ENCODE data around the gene PRKG1.

The PRKG1 gene

DNA sequence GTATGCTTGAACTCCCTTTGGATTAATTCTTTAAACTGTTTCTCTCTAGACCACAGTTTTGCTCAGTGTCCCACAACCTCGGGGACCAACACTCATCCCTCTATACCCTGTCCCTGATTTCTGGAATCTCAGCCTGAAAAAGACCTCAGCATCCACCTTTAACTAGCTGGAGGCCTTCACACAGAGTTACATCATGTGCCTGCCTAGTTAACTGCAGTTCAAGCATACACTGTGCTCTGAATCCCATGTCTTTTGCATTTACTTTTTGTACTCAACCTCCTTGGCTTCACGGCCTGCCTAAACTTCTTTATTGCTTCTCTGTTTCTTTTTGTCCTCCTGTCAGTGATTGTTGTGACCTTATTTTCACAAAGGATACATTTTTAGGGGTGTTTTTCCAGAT, 66.7 kb downstream of the PRKG1 start:
- Histone ChIP-seq H3K79me2 (ENCODE audit: control insufficient read depth, insufficient read depth, low read length, poor library complexity) (no peaks in the 10 kb centered on the region), H2BK12ac (ENCODE audit: low read length) (no peak overlapping the region), H3K27me3 (ENCODE audit: insufficient read depth, low read length) (no peaks in the 10 kb centered on the region), H4K8ac (ENCODE audit: low read depth, low read length) (no peak overlapping the region), H3K4ac (ENCODE audit: low read depth, low read length) (no peak overlapping the region), H2BK120ac (ENCODE audit: insufficient read depth, low read length, poor library complexity) (no peak overlapping the region), H3K4me1 (ENCODE audit: control insufficient read depth in 1 of 2, insufficient read depth in 2 of 2, low read length in 2 of 2) (no peaks in the 10 kb centered on the region), H2BK5ac (ENCODE audit: low read depth, low read length, poor library complexity) (no peak overlapping the region), H2AFZ (ENCODE audit: insufficient read depth, low read length, poor library complexity) (no peak overlapping the region), H3K4me3 (ENCODE audit: low read depth, low read length) (no peak overlapping the region), H4K91ac (ENCODE audit: low read depth, low read length) (no peak overlapping the region), H2AK5ac (ENCODE audit: low read length) (no peak overlapping the region), H3K18ac (ENCODE audit: low read length) (no peak overlapping the region), H3K14ac (ENCODE audit: low read length) (no peak overlapping the region), H3K4me2 (ENCODE audit: low read length) (no peak overlapping the region), H3K36me3 (ENCODE audit: control insufficient read depth in 1 of 2, insufficient read depth in 2 of 2, low read length in 2 of 2) (no peaks in the 10 kb centered on the region), H3K27ac (ENCODE audit: low read depth, low read length) (no peak overlapping the region), H4K12ac (ENCODE audit: low read depth, low read length) (no peak overlapping the region), H3K9ac (ENCODE audit: low read length) (no peak overlapping the region), H3K79me1 (ENCODE audit: low read length) (no peaks in the 10 kb centered on the region), H3K9me3 (ENCODE audit: insufficient read depth, low read depth, low read length) (no peaks in the 10 kb centered on the region), H3K23ac (ENCODE audit: low read length) (no peak overlapping the region)
- no CpG with 5 or more reads among the region's 2 CpGs for WGBS (ENCODE audit: extremely low coverage, insufficient coverage, insufficient read length)
- DNase-seq, result no peak

- Histone ChIP-seq H3K9ac (ENCODE audit: low read length) (no peak overlapping the region), H4K12ac (ENCODE audit: low read depth, low read length) (no peak overlapping the region), H3K4me2 (ENCODE audit: low read length) (no peak overlapping the region), H3K79me2 (ENCODE audit: control insufficient read depth, insufficient read depth, low read length, poor library complexity) (no peaks in the 10 kb centered on the region), H3K4me3 (ENCODE audit: low read depth, low read length) (no peak overlapping the region), H3K79me1 (ENCODE audit: low read length) (no peaks in the 10 kb centered on the region), H2BK120ac (ENCODE audit: insufficient read depth, low read length, poor library complexity) (no peak overlapping the region), H3K23ac (ENCODE audit: low read length) (no peak overlapping the region), H2AFZ (ENCODE audit: insufficient read depth, low read length, poor library complexity) (no peak overlapping the region), H4K8ac (ENCODE audit: low read depth, low read length) (no peak overlapping the region), H3K18ac (ENCODE audit: low read length) (no peak overlapping the region), H3K36me3 (ENCODE audit: control insufficient read depth in 1 of 2, insufficient read depth in 2 of 2, low read length in 2 of 2) (no peaks in the 10 kb centered on the region), H3K27me3 (ENCODE audit: insufficient read depth, low read length) (no peaks in the 10 kb centered on the region), H3K4ac (ENCODE audit: low read depth, low read length) (no peak overlapping the region), H3K9me3 (ENCODE audit: insufficient read depth, low read depth, low read length) (no peaks in the 10 kb centered on the region), H2BK12ac (ENCODE audit: low read length) (no peak overlapping the region), H3K27ac (ENCODE audit: low read depth, low read length) (no peak overlapping the region), H2BK5ac (ENCODE audit: low read depth, low read length, poor library complexity) (no peak overlapping the region), H2AK5ac (ENCODE audit: low read length) (no peak overlapping the region), H4K91ac (ENCODE audit: low read depth, low read length) (no peak overlapping the region), H3K14ac (ENCODE audit: low read length) (no peak overlapping the region), H3K4me1 (ENCODE audit: control insufficient read depth in 1 of 2, insufficient read depth in 2 of 2, low read length in 2 of 2) (no peaks in the 10 kb centered on the region)
- no peak for DNase-seq
- WGBS (ENCODE audit: extremely low coverage, insufficient coverage, insufficient read length), result no CpG with 5 or more reads among the region's 1 CpG
Observed at GRCh38 chr10:51144161-51144781, 70.0 kb downstream of the PRKG1 start.

DNA sequence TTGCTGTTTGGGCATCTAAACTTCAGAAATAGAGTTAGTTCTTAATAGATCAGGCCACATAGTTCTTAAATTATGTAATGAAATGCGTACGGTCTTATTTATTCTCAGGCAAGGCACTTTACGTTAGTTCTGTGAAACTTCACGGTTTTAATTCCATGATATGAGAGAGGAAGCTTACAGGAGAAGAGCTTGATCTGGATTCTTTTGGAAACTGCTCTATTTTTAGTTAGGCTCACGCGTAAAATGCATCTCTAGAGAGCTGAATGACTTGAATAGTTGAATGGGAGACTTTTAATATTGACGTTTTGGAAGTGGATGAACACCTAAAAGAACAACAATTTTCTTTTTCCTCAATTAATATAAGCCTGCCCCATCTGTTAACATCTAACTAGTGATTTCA, 71.1 kb downstream of the PRKG1 start:
- Histone ChIP-seq H3K4ac (ENCODE audit: low read depth, low read length) (no peak overlapping the region), H2BK12ac (ENCODE audit: low read length) (no peak overlapping the region), H3K9me3 (ENCODE audit: insufficient read depth, low read depth, low read length) (no peaks in the 10 kb centered on the region), H4K12ac (ENCODE audit: low read depth, low read length) (no peak overlapping the region), H3K4me2 (ENCODE audit: low read length) (no peak overlapping the region), H3K18ac (ENCODE audit: low read length) (no peak overlapping the region), H4K8ac (ENCODE audit: low read depth, low read length) (no peak overlapping the region), H3K79me2 (ENCODE audit: control insufficient read depth, insufficient read depth, low read length, poor library complexity) (no peaks in the 10 kb centered on the region), H3K4me1 (ENCODE audit: control insufficient read depth in 1 of 2, insufficient read depth in 2 of 2, low read length in 2 of 2) (no peaks in the 10 kb centered on the region), H2AFZ (ENCODE audit: insufficient read depth, low read length, poor library complexity) (no peak overlapping the region), H2BK120ac (ENCODE audit: insufficient read depth, low read length, poor library complexity) (no peak overlapping the region), H3K14ac (ENCODE audit: low read length) (no peak overlapping the region), H3K23ac (ENCODE audit: low read length) (no peak overlapping the region), H3K27me3 (ENCODE audit: insufficient read depth, low read length) (no peaks in the 10 kb centered on the region), H4K91ac (ENCODE audit: low read depth, low read length) (no peak overlapping the region), H3K79me1 (ENCODE audit: low read length) (no peaks in the 10 kb centered on the region), H3K36me3 (ENCODE audit: control insufficient read depth in 1 of 2, insufficient read depth in 2 of 2, low read length in 2 of 2) (no peaks in the 10 kb centered on the region), H3K9ac (ENCODE audit: low read length) (no peak overlapping the region), H3K4me3 (ENCODE audit: low read depth, low read length) (no peak overlapping the region), H3K27ac (ENCODE audit: low read depth, low read length) (no peak overlapping the region), H2BK5ac (ENCODE audit: low read depth, low read length, poor library complexity) (no peak overlapping the region), H2AK5ac (ENCODE audit: low read length) (no peak overlapping the region)
- no peak for DNase-seq
- WGBS (ENCODE audit: extremely low coverage, insufficient coverage, insufficient read length), result no CpG with 5 or more reads among the region's 7 CpGs

GRCh38 chr10:51147644-51148399, 73.5 kb downstream of the PRKG1 start:
- H3K18ac ChIP-seq (ENCODE audit: low read length), result no peak overlapping the region
- H3K27ac ChIP-seq (ENCODE audit: low read depth, low read length), result no peak overlapping the region
- H3K79me1 ChIP-seq (ENCODE audit: low read length), result no peaks in the 10 kb centered on the region
- H2BK5ac ChIP-seq (ENCODE audit: low read depth, low read length, poor library complexity), result no peak overlapping the region
- no peaks in the 10 kb centered on the region for H3K9me3 ChIP-seq (ENCODE audit: insufficient read depth, low read depth, low read length)
- no peak for DNase-seq
- no peak overlapping the region for H2BK120ac ChIP-seq (ENCODE audit: insufficient read depth, low read length, poor library complexity)
- no peaks in the 10 kb centered on the region for H3K27me3 ChIP-seq (ENCODE audit: insufficient read depth, low read length)
- no peak overlapping the region for H3K23ac ChIP-seq (ENCODE audit: low read length)
- no peak overlapping the region for H2BK12ac ChIP-seq (ENCODE audit: low read length)
- H2AFZ ChIP-seq (ENCODE audit: insufficient read depth, low read length, poor library complexity), result no peak overlapping the region
- no peaks in the 10 kb centered on the region for H3K4me1 ChIP-seq (ENCODE audit: control insufficient read depth in 1 of 2, insufficient read depth in 2 of 2, low read length in 2 of 2)
- H3K4me3 ChIP-seq (ENCODE audit: low read depth, low read length), result no peak overlapping the region
- H4K91ac ChIP-seq (ENCODE audit: low read depth, low read length), result no peak overlapping the region
- no peak overlapping the region for H3K4ac ChIP-seq (ENCODE audit: low read depth, low read length)
- no peaks in the 10 kb centered on the region for H3K36me3 ChIP-seq (ENCODE audit: control insufficient read depth in 1 of 2, insufficient read depth in 2 of 2, low read length in 2 of 2)
- no peak overlapping the region for H4K12ac ChIP-seq (ENCODE audit: low read depth, low read length)
- H3K9ac ChIP-seq (ENCODE audit: low read length), result no peak overlapping the region
- H3K79me2 ChIP-seq (ENCODE audit: control insufficient read depth, insufficient read depth, low read length, poor library complexity), result no peaks in the 10 kb centered on the region
- no peak overlapping the region for H3K14ac ChIP-seq (ENCODE audit: low read length)
- no CpG with 5 or more reads among the region's 2 CpGs for WGBS (ENCODE audit: extremely low coverage, insufficient coverage, insufficient read length)
- H3K4me2 ChIP-seq (ENCODE audit: low read length), result no peak overlapping the region
- no peak overlapping the region for H4K8ac ChIP-seq (ENCODE audit: low read depth, low read length)
- H2AK5ac ChIP-seq (ENCODE audit: low read length), result no peak overlapping the region

All from trophoblast cell (in vitro differentiated cells and primary cell).